HEK293 (cell line): Measurements from ENCODE around the gene MYOG.

ENCODE experiments used
- CTCF ChIP-seq: fragments of 450-650 bp; formaldehyde crosslinking; IDR thresholded peaks from 2 replicates; pipeline ENCODE4 v1.5.1; 2016; ENCODE audit warnings: missing biosample characterization, missing genetic modification characterization
- HOXD13 ChIP-seq: sonication (generic); formaldehyde crosslinking; IDR thresholded peaks from 2 replicates; pipeline ENCODE4 v1.8.0; 2022; ENCODE audit warnings: missing genetic modification reagents, borderline replicate concordance
- ZBTB1 ChIP-seq: fragments of 450-650 bp; formaldehyde crosslinking; IDR thresholded peaks from 2 replicates; pipeline ENCODE4 v1.5.1; 2016; ENCODE audit warnings: missing biosample characterization, missing genetic modification characterization
- ZNF121 ChIP-seq: fragments of 450-650 bp; formaldehyde crosslinking; IDR thresholded peaks from 2 replicates; pipeline ENCODE4 v1.5.1; 2016; ENCODE audit warnings: missing biosample characterization, missing genetic modification characterization
- ZNF433 ChIP-seq: fragments of 450-650 bp; formaldehyde crosslinking; IDR thresholded peaks from 2 replicates; pipeline ENCODE4 v1.5.1; 2016; ENCODE audit warnings: missing biosample characterization, missing genetic modification characterization, low read depth
- ZSCAN18 ChIP-seq: fragments of 450-650 bp; formaldehyde crosslinking; IDR thresholded peaks from 2 replicates; pipeline ENCODE4 v1.5.1; 2016; ENCODE audit warnings: missing biosample characterization, missing genetic modification characterization
- TF ChIP-seq, protein P1 (sequence below): fragments of 450-650 bp; formaldehyde crosslinking; IDR thresholded peaks from 2 replicates; pipeline ENCODE4 v1.5.1; 2016; ENCODE audit warnings: missing biosample characterization, missing genetic modification characterization

- no peak for TF ChIP-seq ZNF121
- no peak for TF ChIP-seq ZBTB1 (tag by site-specific recombination)
- no peak for TF ChIP-seq CTCF
- TF ChIP-seq HOXD13, result no peak
- TF ChIP-seq ZNF433 (tag by site-specific recombination), result no peak
- no peak for TF ChIP-seq ZSCAN18 (tag by site-specific recombination)
- TF ChIP-seq, protein P1, sequence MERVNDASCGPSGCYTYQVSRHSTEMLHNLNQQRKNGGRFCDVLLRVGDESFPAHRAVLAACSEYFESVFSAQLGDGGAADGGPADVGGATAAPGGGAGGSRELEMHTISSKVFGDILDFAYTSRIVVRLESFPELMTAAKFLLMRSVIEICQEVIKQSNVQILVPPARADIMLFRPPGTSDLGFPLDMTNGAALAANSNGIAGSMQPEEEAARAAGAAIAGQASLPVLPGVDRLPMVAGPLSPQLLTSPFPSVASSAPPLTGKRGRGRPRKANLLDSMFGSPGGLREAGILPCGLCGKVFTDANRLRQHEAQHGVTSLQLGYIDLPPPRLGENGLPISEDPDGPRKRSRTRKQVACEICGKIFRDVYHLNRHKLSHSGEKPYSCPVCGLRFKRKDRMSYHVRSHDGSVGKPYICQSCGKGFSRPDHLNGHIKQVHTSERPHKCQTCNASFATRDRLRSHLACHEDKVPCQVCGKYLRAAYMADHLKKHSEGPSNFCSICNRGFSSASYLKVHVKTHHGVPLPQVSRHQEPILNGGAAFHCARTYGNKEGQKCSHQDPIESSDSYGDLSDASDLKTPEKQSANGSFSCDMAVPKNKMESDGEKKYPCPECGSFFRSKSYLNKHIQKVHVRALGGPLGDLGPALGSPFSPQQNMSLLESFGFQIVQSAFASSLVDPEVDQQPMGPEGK, result no peak
Observed at GRCh38 chr1:203035111-203036000, 50.5 kb downstream of the MYOG start.
